HepG2 (cell line): ENCODE data around the gene GNPDA1.

Source experiments
- CTCF ChIP-seq: sonication (generic); formaldehyde crosslinking; IDR thresholded peaks from 2 replicates; pipeline ENCODE4 v1.5.0; 2020; ENCODE audit warnings: mild to moderate bottlenecking, missing genetic modification reagents, moderate library complexity
- E2F5 ChIP-seq: sonication (generic); formaldehyde crosslinking; conservative IDR thresholded peaks from 2 replicates; pipeline ENCODE4 v1.4.0; 2020; ENCODE audit warnings: missing genetic modification reagents
- EP300 ChIP-seq, 3 experiments: sonication (generic) in 1 of 3; formaldehyde crosslinking in 1 of 3; IDR thresholded peaks; 2 replicates each; pipeline versions ENCODE4 v1.5.1 to v1.6.1; 2011 to 2020; ENCODE audit warnings: low read depth in 2 of 3, low read length in 2 of 3, borderline replicate concordance in 1 of 3, improper control_type of control experiment in 1 of 3, mild to moderate bottlenecking in 1 of 3, missing genetic modification reagents in 1 of 3, moderate library complexity in 1 of 3
- FIP1L1 ChIP-seq: fragments of 200-400 bp; formaldehyde crosslinking; IDR thresholded peaks from 2 replicates; pipeline ENCODE4 v1.6.1; 2018; ENCODE audit warnings: low read depth, mild to moderate bottlenecking, low read length, moderate library complexity, borderline replicate concordance; ENCODE audit not compliant: insufficient read depth
- GABPA ChIP-seq, 2 experiments: IDR thresholded peaks; 2 replicates each; pipeline ENCODE4 v1.6.1; 2011 to 2016; ENCODE audit warnings: low read depth in 2 of 2, low read length in 1 of 2, missing biosample characterization in 1 of 2, missing genetic modification characterization in 1 of 2
- KMT2A ChIP-seq: sonication (generic); formaldehyde crosslinking; IDR thresholded peaks from 2 replicates; pipeline ENCODE4 v1.4.0; 2020; ENCODE audit warnings: missing genetic modification reagents
- MYNN ChIP-seq: sonication (generic); formaldehyde crosslinking; IDR thresholded peaks from 2 replicates; pipeline ENCODE4 v1.4.0; 2020; ENCODE audit warnings: mild to moderate bottlenecking, low read depth, missing genetic modification reagents
- SKI ChIP-seq: fragments of 450-650 bp; IDR thresholded peaks from one replicate; pipeline ENCODE4 v1.6.1; 2018; ENCODE audit warnings: mild to moderate bottlenecking; ENCODE audit not compliant: partially characterized antibody
- TAF1 ChIP-seq: sonication (generic); formaldehyde crosslinking; IDR thresholded peaks from 2 replicates; pipeline ENCODE4 v1.4.0; 2020; ENCODE audit warnings: missing genetic modification reagents
- ZBTB34 ChIP-seq: sonication (generic); formaldehyde crosslinking; IDR thresholded peaks from 2 replicates; pipeline ENCODE4 v1.8.0; 2022; ENCODE audit warnings: mild to moderate bottlenecking, missing genetic modification reagents
- ZNF441 ChIP-seq: sonication (generic); formaldehyde crosslinking; IDR thresholded peaks from 2 replicates; pipeline ENCODE4 v1.7.0; 2021; ENCODE audit warnings: missing genetic modification reagents, borderline replicate concordance
- ZNF557 ChIP-seq: sonication (generic); formaldehyde crosslinking; IDR thresholded peaks from 2 replicates; pipeline ENCODE4 v1.4.0; 2020; ENCODE audit warnings: missing genetic modification reagents

GRCh38 chr5:142055301-142055700 is 42.5 kb upstream of the GNPDA1 start:
- TF ChIP-seq ZBTB34 (CRISPR knock-in tag) (no peak), ZNF557 (no peak), E2F5 (CRISPR knock-in tag) (no peak), CTCF (CRISPR knock-in tag) (no peak), SKI (no peak), MYNN (CRISPR knock-in tag) (no peak), ZNF441 (no peak), TAF1 (no peak), FIP1L1 (no peak), KMT2A (CRISPR knock-in tag) (no peak), EP300 (IDR thresholded peaks at IDR 0.05; ENCODE audit: low read depth in 2 of 2, low read length in 2 of 2) (no peak), EP300 (CRISPR knock-in tag; IDR thresholded peaks at IDR 0.05; ENCODE audit: borderline replicate concordance) (no peak), GABPA (IDR thresholded peaks at IDR 0.05; ENCODE audit: low read depth, low read length) (no peak), GABPA (CRISPR knock-in tag; IDR thresholded peaks at IDR 0.05; ENCODE audit: low read depth) (no peak)
